GM21528 (cell line): Measurements from ENCODE around the gene LUC7L2.
"Not testable (repeated sequence)": the region's sequence is repeated elsewhere in the genome, so short reads cannot be mapped to it uniquely, and the experiment has no call there.

ENCODE experiments used
- ATAC-seq: cut with Tn5 transposase; IDR thresholded peaks from one replicate; pipeline ENCODE4 v1.9.1; 2021; ENCODE audit warnings: mild to moderate bottlenecking, moderate library complexity; ENCODE audit not compliant: unreplicated experiment, low FRiP score

Gene LUC7L2

GRCh38 chr7:139393621-139394211 is 34.0 kb downstream of the LUC7L2 start:
- no peak for ATAC-seq

- ATAC-seq = no peak
Measured at GRCh38 chr7:139394540-139394939, 34.8 kb downstream of the LUC7L2 start.

DNA sequence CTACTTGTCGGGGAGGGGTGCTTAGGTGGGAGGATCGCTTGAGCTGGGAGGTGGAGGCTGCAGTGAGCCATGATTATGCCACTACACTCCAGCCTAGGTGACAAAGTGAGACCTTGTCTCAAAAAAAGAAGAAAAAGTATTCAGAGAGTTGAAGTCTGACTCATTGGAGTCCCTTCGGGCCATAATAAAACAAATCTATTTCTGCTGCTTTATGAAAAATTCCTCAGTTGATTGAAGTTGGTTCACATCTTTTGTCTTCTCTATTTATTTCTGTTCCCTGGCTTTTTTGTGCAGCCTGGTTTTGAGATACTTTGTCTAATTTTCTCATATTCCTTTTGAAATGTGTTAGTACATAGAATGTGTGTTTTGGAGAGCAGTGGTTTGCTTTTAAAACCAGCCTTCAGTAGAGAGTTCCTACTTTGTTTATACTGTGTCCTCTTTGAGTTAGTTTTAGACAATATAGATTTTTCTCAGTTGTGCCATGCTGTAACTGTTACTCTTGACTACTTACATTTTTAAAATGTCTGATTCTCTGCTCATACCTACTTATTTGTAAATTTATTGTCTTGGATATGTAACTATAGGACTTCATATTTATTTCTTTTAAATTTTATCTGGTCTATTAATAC is 36.7 kb downstream of the LUC7L2 start:
- no peak for ATAC-seq

DNA sequence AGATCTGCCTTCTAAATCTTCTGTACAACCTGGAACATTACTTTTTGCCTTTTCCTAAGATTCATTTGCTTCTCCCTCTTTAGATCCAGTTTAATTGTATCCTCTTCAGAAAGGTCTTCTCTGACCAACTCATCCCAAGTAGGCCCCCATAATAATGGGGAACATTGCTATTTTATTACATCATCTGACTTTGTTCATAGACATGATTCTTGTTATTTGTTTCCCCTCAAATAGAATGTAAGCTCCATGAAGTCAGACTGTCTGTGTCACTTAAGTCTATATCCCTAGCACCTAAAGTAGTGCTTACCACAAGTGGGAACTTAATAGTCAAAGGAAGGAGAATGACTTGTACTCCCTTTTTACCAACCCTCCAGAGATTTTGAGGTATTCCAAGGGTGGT is 37.5 kb downstream of the LUC7L2 start:
- ATAC-seq = no peak

- no peak for ATAC-seq
Measured at GRCh38 chr7:139403601-139404000, 43.9 kb downstream of the LUC7L2 start.

DNA sequence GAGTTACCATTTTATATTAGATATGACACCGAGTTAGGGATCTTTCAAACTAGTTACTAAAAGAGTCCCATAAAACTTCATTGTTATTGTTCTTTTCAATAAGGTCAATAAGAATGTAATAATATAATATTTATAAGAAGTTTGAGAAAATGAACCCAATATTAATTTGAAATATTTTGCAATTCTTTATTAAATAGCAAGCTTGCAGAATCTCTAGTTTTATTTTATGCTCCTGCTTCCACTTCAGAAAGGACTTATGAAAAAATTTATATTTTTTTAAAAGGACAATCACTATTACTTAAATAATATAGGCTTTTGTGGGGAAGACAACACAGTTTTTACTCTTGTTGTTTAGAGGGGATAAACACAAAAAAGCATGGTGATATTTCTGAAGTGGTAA is 47.9 kb downstream of the LUC7L2 start:
- no peak for ATAC-seq

DNA sequence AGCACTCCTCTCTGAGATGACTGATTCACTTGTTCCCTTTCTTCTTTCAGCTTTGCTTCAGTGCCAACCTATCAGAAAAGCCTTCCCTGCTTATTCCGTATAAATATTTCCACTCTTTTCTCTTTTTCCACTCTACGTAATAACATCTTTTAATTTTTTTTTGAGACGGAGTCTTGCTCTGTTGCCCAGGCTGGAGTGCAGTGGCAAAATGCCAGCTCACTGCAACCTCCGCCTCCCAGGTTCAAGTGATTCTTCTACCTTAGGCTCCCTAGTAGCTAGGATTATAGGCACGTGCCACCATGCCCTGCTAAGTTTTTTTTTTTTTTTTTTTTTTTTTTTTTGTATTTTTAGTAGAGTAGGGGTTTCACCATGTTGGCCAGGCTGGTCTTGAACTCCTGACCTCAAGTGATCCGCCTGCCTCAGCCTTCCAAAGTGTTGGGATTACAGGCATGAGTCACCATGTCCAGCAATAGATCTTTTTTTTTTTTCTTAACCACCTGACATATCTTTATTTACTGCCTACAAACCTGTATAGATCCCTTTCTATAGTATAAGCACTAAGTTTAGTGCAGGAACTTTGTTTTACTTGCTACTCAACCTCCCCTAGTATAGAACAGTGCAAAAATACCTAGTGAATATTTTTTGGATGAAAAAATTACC is 55.2 kb downstream of the LUC7L2 start:
- not testable (repeated sequence) for ATAC-seq

DNA sequence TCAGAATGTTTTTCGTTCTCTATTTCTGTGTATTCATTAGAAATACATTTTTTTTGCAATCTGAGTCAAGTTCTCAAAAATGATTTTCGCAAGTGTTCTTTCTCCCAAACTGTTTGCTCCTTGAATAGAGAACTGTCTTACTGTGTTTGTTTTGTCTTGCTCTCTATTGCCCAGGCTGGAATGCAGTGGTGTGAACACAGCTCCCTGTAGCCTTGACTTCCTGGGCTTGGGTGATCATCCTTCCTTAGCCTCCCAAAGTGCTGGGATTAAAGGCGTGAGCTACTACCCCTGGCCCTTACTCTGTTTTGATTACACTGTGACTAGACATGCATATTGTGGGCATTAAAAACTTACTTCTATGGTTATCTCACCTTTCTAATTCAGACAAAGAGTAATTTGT is 56.7 kb downstream of the LUC7L2 start:
- no peak for ATAC-seq

- no peak for ATAC-seq
Measured at GRCh38 chr7:139417478-139417877, 57.8 kb downstream of the LUC7L2 start.

DNA sequence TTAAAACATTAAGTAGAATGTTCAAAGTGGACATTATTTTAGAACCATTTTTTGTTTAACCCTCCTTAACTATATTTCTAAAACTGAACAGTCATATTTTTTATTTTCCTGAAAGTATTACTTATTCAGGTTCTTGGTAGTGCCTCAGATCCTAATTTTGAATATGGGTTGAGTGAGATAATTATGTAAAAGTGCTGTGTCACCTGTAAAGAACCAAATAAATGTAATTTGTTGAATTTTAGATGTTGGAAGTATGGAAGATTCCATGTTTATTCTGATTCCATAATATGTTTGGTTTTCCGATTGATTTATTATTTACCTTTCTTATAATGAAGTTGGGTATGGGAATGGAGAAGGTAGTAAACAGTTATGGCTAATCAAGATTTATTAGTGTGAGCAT is 61.4 kb downstream of the LUC7L2 start:
- ATAC-seq = no peak

DNA sequence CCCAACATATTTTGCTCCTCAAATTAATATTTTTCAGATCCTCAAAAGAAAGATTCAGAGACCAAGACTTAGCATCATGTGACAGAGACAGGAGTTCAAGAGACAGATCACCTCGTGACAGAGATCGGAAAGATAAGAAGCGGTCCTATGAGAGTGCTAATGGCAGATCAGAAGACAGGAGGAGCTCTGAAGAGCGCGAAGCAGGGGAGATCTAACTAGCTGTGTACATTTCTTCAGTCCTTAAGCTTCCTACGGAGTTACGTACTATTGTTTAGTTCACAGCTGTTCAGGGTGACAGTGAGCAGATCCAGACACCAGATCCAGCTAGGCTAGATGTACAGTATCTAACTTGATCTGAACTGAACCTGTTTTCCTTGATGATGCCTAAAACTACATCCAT is 62.4 kb downstream of the LUC7L2 start:
- no peak for ATAC-seq

DNA sequence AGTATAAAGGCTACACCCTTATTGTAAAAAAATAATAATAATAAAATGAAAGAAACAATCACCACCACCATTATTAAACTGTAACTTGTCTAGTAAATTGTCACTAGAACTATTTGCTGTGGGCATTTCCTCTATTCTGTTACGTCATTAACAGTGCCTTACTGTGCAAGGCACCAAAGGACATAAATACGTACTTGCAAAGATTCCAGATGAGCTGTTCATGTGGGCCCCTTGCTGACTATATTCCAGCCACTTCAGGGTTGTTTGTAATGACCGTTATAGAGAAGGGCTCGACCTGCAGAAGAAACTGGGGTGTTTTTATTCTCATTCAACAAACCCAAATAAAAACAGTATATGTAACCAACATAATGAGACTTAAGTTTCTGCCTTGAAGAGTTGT is 63.4 kb downstream of the LUC7L2 start:
- ATAC-seq = no peak

GRCh38 chr7:139424004-139424403 is 64.3 kb downstream of the LUC7L2 start:
- no peak for ATAC-seq

DNA sequence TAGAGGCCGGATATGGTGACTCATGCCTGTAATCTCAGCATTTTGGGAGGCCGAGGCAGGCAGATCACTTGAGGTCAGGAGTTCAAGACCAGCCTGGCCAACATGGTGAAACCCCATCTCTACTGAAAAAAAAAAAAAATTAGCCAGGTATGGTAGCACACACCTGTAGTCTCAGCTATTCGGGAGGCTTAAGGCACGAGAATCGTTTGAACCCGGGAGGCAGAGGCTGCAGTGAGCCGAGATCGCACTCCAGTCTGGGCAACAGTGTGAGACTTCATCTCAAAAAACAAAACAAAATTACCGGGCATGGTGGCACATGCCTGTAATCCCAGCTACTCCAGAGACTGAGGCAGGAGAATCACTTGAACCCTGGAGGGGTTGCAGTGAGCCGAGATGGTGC is 66.0 kb downstream of the LUC7L2 start:
- not testable (repeated sequence) for ATAC-seq

DNA sequence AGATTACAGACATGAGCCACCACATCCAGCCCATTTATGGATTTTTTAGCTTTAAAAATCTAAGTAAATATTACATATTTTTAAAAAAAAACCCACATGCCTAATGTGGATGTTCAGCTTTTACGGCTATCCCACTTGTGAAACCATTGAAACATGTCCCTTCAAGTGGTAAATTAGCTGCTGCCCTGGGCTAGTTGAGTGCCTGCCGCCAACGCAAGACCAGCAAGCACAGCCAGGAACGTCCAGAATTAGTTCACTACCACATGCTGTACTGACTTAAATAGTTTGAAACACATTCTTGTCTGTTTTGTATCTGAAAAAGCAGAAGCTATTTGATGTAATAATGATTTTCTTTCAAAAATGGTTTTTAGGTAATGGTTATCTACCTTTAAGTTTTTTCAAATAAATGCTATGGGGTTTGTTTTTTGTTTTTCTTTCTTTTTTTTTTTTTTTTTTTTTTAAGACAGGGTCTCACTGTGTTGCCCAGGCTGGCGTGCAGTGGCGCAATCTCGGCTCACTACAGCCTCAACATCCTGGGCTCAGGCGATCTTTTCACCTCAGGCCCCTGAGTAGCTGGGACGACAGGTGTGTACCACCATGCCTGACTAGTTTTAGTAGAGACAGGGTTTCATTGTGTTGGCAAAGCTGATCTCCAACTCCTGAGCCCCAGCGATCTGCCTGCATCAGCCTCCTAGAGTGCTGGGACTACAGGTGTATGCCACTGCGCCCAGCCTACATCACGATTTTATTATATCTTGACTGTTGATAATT is 66.7 kb downstream of the LUC7L2 start:
- ATAC-seq = no peak

DNA sequence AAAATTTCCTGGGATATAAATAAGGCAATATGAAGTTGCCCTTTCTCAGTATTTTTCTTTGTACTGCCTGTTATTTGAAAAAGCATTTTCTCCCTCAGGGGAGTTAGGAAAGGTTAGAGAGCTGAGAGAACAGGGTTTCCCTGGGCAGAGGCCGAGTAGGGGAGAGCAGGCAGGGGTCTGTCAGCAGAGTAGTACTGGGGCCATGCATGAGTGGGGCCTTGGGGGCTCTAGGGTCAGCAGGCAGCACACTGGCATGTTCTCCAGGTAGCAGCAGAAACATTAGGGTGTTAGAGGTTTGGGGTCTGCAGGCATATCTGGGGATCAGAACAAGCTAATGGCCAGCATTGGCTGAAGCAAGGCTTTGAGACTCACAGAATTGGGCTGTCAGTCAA is 67.3 kb downstream of the LUC7L2 start:
- no peak for ATAC-seq

DNA sequence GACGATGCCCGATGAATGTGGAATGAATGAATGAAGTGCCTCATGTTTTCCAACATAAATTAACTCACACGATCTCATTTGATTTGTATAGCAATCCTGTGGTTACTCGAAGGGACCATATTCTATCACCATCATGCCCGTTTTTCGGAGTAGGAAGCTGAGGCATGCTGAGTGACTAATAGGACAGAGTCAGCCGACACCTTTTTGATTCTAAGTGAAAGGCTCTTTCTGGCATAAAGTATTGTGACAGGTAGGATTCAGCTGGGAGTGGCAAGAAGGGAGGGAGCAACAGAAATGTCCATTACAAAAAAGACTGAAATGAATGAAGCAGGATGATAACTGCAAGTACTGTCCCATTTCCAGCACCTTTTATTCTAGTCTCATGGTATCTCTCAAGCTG is 68.1 kb downstream of the LUC7L2 start:
- ATAC-seq = no peak

DNA sequence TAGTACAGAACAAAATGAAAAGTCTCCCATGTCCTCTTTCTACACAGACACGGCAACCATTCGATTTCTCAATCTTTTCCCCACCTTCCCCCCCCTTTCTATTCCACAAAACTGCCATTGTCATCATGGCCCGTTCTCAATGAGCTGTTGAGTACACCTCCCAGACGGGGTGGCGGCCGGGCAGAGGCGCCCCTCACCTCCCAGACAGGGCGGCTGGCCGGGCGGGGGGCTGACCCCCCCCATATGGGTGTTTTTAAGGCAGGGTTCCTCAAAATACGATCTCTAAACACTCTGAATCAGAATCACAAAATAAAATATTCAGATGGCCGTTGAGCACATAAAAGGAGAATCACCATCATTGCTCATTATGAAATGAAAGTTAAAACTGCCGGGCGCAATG is 70.0 kb downstream of the LUC7L2 start:
- not testable (repeated sequence) for ATAC-seq

- no peak for ATAC-seq
Measured at GRCh38 chr7:139430443-139430842, 70.7 kb downstream of the LUC7L2 start.

GRCh38 chr7:139431010-139431409 is 71.3 kb downstream of the LUC7L2 start:
- no peak for ATAC-seq

- ATAC-seq = no peak
Measured at GRCh38 chr7:139431459-139431858, 71.8 kb downstream of the LUC7L2 start.
